GM10847 (cell line): ENCODE data around the gene CIC.

Source experiments
- POLR2A ChIP-seq: IDR thresholded peaks from 2 replicates; pipeline ENCODE4 v1.6.1; 2011; ENCODE audit not compliant: insufficient read length; ENCODE audit errors: extremely low read depth

CIC gene

GRCh38 chr19:42235181-42235580, 33.9 kb upstream of the CIC start:
- TF ChIP-seq POLR2A = no peak

DNA sequence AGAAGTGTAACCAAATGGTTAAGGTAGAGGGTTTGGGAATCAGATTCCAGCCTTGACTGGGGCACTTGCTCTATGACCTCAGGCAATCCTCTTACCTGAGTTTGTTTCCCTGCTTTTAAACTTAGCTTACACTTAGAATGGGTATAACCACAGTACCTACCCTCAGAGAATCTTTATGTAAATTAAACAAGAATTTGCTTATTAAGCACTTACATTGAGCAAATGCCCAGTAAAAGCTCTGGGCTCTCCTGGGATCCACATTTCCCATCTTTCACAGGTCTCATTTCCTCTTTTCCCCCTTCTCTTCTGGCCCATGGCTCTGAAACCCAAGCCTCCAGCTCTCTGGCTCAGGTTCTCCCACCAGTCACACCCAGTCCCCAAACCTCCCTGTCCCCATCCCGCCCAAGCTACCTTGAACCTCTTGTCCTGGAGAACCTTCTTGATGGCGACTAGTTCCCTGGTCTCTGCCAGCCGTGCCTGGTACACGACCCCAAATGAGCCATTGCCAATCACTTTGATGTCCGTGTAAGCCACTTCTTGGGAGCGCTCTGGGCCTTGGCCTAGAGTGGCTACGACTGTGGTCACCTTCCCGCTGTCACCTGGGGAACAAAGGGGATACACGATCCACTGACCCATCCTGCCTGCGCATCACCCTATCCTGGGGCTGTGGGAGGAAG, 29.4 kb upstream of the CIC start:
- TF ChIP-seq POLR2A = no peak

DNA sequence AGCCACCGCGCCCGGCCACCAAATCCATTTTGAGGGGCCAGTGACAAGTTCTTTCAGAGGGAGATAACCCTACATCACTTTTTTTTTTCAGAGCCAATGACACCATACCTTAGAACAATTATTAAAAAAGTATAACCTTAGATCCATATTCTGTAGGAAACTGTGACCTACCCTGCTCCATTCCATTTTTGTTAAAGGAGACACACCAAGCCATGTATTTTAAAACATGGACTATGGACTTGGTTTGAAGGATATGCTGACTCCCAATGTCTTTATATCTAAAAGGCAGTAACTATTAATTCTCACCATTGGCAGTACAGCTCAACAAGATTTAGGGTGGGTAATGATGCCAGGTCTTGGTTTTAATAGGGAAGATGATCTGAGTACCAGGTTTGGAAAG, 27.8 kb upstream of the CIC start:
- TF ChIP-seq POLR2A = no peak

- TF ChIP-seq POLR2A = no peak
These were observed 27.0 kb upstream of the CIC start for GRCh38 chr19:42242069-42242511.

- TF ChIP-seq POLR2A = peak; percentile 83
These were observed 26.3 kb upstream of the CIC start, which contains the start of gene GSK3A for GRCh38 chr19:42242512-42243409. Gene GSK3A, minus strand, starts transcription at chr19:42242602. Its CDS starts 137 bp downstream, at chr19:42242465.

- TF ChIP-seq POLR2A = no peak
These were observed 24.5 kb upstream of the CIC start for GRCh38 chr19:42244347-42245220.

- TF ChIP-seq POLR2A = no peak
These were observed 23.8 kb upstream of the CIC start for GRCh38 chr19:42245231-42245630.

DNA sequence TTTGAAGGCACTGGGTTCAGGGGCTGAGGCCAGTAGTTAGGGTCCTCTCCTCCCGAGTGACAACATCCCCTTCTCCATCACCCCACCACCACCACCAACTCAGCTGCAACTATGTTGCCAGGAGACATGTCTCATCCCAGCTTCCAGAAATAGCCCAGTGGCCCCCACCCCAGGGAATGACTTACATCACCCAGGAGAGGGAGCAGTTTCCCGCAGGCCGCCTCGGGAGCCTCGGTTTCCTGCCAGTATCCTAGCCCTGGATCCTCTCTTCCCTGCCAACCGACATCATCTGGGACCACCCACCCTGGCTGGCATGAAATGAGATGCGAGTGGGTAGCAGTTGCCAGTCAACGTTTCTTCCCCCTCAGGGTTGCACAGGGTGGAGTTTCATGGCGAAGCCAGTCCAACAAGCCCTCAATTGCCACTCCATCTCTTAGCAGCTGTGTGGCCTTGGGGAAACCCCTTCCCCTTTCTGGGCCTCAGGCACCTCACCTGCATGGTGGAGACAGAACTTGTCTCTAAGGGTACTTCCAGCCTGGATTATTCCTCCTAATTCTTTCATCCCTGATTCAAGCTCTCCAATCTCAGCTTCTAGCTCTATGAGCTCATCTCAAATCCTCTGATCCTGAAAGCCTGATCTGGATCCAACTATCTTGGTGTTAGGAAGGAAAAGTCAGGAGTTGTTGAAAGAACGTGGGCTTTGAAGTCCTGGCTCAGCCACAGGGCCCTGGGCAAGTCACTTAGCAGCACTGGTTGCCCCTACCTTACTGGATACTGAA, 22.7 kb upstream of the CIC start:
- TF ChIP-seq POLR2A = no peak

DNA sequence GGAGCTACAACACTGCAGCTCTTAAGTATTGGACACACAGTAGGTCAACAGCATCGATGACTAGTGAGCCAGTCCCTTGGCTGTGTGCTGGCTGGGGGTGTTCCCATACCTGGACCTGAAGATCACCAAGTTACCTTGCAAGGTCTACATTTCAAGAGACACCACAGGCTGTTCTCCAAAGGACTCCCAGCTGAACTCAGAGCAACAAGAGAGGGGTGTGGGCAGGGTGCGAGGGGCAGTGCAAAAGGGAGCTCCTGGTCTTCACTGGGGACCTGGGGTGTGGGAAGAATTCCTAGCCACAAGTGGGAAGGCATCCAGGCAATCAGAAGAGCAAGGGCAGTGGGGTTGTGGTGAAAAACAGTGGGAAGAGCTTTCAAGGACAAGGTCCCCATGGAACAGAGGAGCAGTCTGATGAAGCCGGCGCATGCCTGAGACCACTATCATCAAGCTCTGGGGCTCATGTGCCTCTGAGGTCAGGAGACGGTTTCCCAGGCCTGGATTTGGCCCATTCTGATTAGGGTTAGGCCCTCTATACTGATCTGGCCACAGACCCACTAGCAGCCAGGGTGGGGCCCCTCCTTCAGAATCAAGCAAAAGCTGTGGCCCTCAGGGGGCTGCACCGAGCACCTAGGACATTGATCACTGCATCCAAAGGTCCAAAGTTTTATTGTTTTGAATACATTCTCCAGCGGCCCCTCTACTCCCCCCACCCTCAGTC, 22.0 kb upstream of the CIC start:
- TF ChIP-seq POLR2A = no peak

DNA sequence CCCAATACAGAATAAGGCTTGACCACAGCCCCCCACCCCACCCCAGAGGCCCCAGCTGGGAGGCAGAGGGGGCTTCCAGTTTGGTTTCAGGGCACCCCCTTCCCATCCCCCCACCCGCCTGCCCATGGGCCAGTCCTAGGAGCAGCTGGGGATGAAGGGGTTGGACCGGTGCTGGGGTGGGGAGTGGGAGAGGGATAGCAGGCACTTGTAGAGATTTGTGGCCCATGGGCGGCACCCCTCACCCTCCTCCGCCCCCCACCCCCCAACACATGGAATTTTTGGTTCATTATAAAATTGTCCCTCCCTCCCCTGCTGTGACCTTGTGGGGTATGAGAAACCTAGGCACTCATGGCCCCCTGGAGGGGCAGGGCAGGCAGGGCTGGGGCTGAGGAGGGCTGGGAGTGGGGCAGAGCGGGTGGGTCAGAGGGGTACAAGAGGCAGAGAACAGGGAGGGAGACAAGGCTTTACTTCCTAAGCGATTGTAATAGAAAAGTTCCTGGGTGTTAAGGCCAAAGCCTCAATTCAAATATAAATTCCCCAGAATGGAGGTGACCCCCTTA, 21.3 kb upstream of the CIC start:
- no peak for TF ChIP-seq POLR2A

DNA sequence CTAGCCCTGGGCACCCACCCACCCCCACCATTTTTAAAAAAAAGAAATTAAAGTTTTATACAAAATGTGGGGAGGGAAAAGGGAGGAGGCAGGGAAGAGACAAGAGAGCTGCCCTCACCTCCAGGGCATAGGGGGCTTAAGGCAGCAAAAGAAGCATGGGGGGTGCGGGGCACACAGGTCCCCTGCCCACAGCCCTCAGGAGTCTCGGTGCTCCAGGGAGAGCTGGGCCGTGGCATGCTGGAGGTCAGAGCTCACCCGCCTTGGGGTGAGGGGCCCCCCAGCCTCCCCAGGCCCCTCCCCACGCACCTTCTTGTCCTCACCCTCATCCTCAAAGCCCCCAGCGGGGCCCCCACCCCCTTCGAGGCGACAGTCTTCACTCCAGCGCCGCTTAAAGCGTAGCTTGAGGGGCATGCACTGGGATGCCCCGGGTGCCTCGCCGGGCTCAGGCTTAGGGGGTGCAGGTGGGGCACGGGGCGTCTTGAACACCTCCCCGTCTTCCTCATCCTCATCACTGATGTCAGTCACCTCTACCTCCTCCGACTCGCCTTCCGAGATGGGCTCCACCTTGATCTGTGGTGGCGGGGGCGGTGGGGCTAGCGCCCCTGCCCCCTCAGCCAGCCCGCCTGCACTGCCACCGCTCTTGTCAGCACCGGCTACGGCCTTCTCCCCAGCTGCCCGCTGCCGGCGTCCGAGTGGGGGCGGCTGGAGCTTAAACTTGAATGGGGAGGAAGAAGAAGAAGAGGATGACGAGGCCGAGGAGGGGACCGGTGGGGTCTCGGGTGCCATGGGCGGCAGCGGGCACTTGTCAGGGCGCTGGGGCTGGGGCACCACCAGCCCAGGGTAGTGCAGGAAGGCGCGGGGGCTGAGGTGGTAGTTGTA, 20.5 kb upstream of the CIC start:
- TF ChIP-seq POLR2A = no peak

DNA sequence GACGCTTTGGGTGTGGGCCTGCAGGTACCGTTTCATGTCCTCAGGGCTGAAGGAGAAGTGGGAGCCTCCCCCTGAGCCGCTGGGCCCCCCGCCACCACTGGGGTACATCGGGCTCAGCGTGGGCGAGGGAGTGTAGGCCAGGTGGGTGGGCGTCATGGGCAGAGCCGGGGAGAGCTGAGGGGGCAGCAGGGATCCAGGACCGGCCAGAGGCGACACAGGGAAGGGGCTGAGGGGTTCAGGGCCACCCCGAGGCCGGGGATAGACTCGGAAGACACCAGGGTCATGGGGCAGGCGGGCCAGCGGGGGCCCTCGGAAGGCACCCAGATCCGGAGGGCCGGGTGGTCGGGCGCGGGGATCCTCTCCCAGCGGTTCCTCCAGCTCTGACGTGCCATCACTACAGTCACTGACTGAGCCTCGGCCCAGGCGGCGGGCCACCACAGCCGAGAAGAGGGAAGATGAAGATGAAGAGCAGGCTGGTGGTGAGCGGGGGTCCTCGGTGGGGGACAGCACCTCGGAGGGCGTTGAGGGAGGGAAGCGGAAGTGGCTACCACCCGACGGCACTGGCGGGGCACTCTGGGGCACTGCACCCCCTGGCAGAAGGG, 19.8 kb upstream of the CIC start:
- no peak for TF ChIP-seq POLR2A
